Esophagus squamous epithelium (tissue), 5 donors: ENCODE data around the gene TRIM40. TPM values are rescaled to one million over a fixed set of nuclear protein-coding genes. Genes with fewer than 3 reads are reported as not detected.
A peak's percentile ranks its signal among the peaks of the same experiment; 100 is the strongest.

Experiments
- DNase-seq: peaks from one replicate; lab custom pipeline; 2025; lab: John Stamatoyannopoulos, UW
- H3K27ac ChIP-seq, 4 donors: fragments of 200-600 bp; sonication (generic); one replicate each; pipeline ENCODE4 v1.5.1; 2016 to 2019; ENCODE audit warnings: mild to moderate bottlenecking in 1 of 4
- H3K27me3 ChIP-seq, 4 donors: fragments of 200-600 bp; sonication (generic); 1 replicate in 3 of 4; 2 replicates in 1 of 4; pipeline versions ENCODE4 v1.5.1 to v1.6.0; 2017 to 2021; ENCODE audit warnings: antibody characterized with exemption in 1 of 4
- H3K36me3 ChIP-seq, 3 donors: fragments of 200-600 bp; sonication (generic); one replicate each; pipeline ENCODE4 v1.5.1; 2016 to 2019
- H3K4me1 ChIP-seq, 3 donors: fragments of 200-600 bp; sonication (generic); one replicate each; pipeline ENCODE4 v1.5.1; 2017 to 2019
- H3K4me3 ChIP-seq, 4 donors: fragments of 200-600 bp; sonication (generic); 1 replicate in 3 of 4; 2 replicates in 1 of 4; pipeline ENCODE4 v1.5.1; 2016 to 2019; ENCODE audit warnings: mild to moderate bottlenecking in 2 of 4, moderate library complexity in 1 of 4
- H3K9me3 ChIP-seq, 3 donors: fragments of 200-600 bp; sonication (generic); one replicate each; pipeline ENCODE4 v1.5.1; 2016 to 2019
- CTCF ChIP-seq, 6 experiments: fragments of 450-650 bp in 4 of 6; fragments of 200-600 bp in 2 of 6; sonication (generic) in 2 of 6; IDR thresholded peaks; one replicate each; pipeline ENCODE4 v1.5.1; 2016 to 2019; ENCODE audit warnings: antibody characterized with exemption in 6 of 6, mild to moderate bottlenecking in 4 of 6, moderate library complexity in 4 of 6
- POLR2A ChIP-seq, 4 donors: fragments of 450-650 bp; IDR thresholded peaks; one replicate each; pipeline ENCODE4 v1.6.1; 2017; ENCODE audit warnings: antibody characterized with exemption in 4 of 4, mild to moderate bottlenecking in 4 of 4, moderate library complexity in 3 of 4
- WGBS, 2 donors: methylation state at CpG; one replicate each; pipeline ENCODE4 v1.1.5; 2018; 5-methylcytosine and 5-hydroxymethylcytosine counted together
- intact Hi-C: fragments of 100-400 bp; cut with DNase I; formaldehyde crosslinking; loops from one replicate; pipeline ENCODE4 v1.15.0; 2022
- total RNA-seq, 4 donors: library from RNA; depleted of rRNA; stranded (reverse); fragments of >200 nt; gene quantifications; one replicate each; pipeline ENCODE4 v1.1.0, GENCODE V29; 2016
- donor health status: DM: yes; HTN: yes; CAD: no.

Gene TRIM40
- total RNA-seq, 4 donors from 2014 or later, result not detected

GRCh38 chr6:30093951-30094661, 41.8 kb upstream of the TRIM40 start:
- Histone ChIP-seq H3K36me3 (no peaks in the 10 kb centered on the region), H3K27me3 (peaks cover 0 to 97% (median 0%) of the 10 kb centered on the region in 4 donors), H3K4me1 (peaks cover 0 to 13% (median 0%) of the 10 kb centered on the region in 3 donors), H3K4me3 (no peak overlapping the region), H3K9me3 (no peaks in the 10 kb centered on the region), H3K27ac (no peak overlapping the region)
- 62 to 77% methylated on average over 5 of the region's 5 CpGs for WGBS, 2 donors
- no peak for TF ChIP-seq CTCF (IDR thresholded peaks at IDR 0.05)
- TF ChIP-seq POLR2A (IDR thresholded peaks at IDR 0.05), result no peak
- no peak for DNase-seq
- intact Hi-C loops, result no loop called here

GRCh38 chr6:30096829-30097228, 39.1 kb upstream of the TRIM40 start:
- no peak for DNase-seq
- no peaks in the 10 kb centered on the region for H3K9me3 ChIP-seq
- peaks cover 0 to 94% (median 0%) of the 10 kb centered on the region in 4 donors for H3K27me3 ChIP-seq
- TF ChIP-seq POLR2A (IDR thresholded peaks at IDR 0.05) (no peak), CTCF (IDR thresholded peaks at IDR 0.05) (no peak)
- H3K27ac ChIP-seq, result no peak overlapping the region
- 67 to 73% methylated on average over 1 of the region's 1 CpG for WGBS, 2 donors
- H3K36me3 ChIP-seq, result no peaks in the 10 kb centered on the region
- intact Hi-C loops, result no loop called here
- H3K4me3 ChIP-seq, result no peak overlapping the region
- H3K4me1 ChIP-seq, result peaks cover 14 to 25% (median 16%) of the 10 kb centered on the region in 3 donors

DNA sequence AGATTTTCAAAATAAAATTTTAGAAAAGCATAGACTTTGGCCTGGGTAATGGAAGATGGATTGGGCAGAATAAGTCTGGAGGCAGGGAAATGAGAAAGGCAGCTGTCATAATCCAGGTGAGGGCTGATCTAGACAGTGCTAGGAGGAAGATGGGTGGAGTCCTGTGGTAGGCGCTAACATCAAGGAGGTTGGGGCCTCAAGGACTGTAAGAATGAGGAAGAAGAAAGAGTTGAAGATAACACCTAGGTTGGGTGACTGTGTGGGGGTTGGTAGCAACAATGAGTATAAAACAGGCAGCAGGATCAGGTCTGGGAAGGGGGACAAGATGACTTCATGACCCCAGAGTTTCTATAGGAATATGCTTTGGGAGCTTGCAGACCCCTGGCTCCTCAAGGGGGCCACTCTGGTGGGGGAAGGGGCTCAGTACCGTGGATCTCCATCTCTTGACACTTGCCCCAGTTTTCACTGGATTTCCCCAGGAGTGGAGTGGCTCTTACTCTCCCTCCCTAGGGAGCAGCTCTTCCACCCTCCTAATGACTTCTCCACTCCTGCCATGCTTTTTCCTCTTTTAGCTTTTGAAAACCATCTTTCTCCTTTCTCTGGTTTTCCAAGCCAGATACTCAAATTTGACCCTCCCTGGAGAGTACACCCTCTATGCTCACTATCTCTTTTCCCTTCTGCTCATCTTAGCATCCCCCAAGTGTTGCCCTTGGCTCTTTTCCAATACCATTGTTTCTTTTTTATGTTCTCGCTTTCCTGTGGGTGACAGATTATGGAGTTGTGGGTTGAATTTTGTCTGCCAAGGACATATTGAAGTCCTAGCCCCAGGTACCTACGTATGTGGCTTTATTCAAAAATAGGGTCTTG, 37.8 kb upstream of the TRIM40 start:
- H3K4me1 ChIP-seq, result peaks cover 22 to 33% (median 23%) of the 10 kb centered on the region in 3 donors
- no peak overlapping the region for H3K27ac ChIP-seq
- DNase-seq, result no peak
- intact Hi-C loops, result no loop called here
- peaks cover 0 to 80% (median 0%) of the 10 kb centered on the region in 4 donors for H3K27me3 ChIP-seq
- WGBS, 2 donors, result 72 to 73% methylated on average over 4 of the region's 4 CpGs
- no peaks in the 10 kb centered on the region for H3K9me3 ChIP-seq
- H3K36me3 ChIP-seq, result no peaks in the 10 kb centered on the region
- TF ChIP-seq CTCF (IDR thresholded peaks at IDR 0.05) (no peak), POLR2A (IDR thresholded peaks at IDR 0.05) (no peak)
- H3K4me3 ChIP-seq, result no peak overlapping the region

GRCh38 chr6:30100154-30100553, 35.8 kb upstream of the TRIM40 start:
- intact Hi-C loops, result no loop called here
- H3K36me3 ChIP-seq, result no peaks in the 10 kb centered on the region
- no peaks in the 10 kb centered on the region for H3K9me3 ChIP-seq
- no peak for DNase-seq
- peaks cover 22 to 42% (median 27%) of the 10 kb centered on the region in 3 donors for H3K4me1 ChIP-seq
- 39 to 43% methylated on average over 8 of the region's 8 CpGs for WGBS, 2 donors
- peak overlapping the region in 3 of 4 donors; percentile 83 to 89 (median 85) for H3K27ac ChIP-seq
- H3K4me3 ChIP-seq, result peak overlapping the region; percentile 27 to 66 (median 48)
- H3K27me3 ChIP-seq, result peaks cover 0 to 76% (median 0%) of the 10 kb centered on the region in 4 donors
- no peak for TF ChIP-seq CTCF (IDR thresholded peaks at IDR 0.05)
- TF ChIP-seq POLR2A (IDR thresholded peaks at IDR 0.05), result no peak
